Skeletal muscle cell (primary cell): ENCODE measurements around the gene MICALL2.

Source experiments
- DNase-seq: peaks from one replicate; pipeline ENCODE4 v3.0.0-alpha.2; 2010; ENCODE audit warnings: low read depth
- H3K4me3 ChIP-seq: 2 replicates; pipeline ENCODE4 v1.5.1; 2011; ENCODE audit warnings: low read depth, mild to moderate bottlenecking, control low read depth, low read length, moderate library complexity

Gene MICALL2

DNA sequence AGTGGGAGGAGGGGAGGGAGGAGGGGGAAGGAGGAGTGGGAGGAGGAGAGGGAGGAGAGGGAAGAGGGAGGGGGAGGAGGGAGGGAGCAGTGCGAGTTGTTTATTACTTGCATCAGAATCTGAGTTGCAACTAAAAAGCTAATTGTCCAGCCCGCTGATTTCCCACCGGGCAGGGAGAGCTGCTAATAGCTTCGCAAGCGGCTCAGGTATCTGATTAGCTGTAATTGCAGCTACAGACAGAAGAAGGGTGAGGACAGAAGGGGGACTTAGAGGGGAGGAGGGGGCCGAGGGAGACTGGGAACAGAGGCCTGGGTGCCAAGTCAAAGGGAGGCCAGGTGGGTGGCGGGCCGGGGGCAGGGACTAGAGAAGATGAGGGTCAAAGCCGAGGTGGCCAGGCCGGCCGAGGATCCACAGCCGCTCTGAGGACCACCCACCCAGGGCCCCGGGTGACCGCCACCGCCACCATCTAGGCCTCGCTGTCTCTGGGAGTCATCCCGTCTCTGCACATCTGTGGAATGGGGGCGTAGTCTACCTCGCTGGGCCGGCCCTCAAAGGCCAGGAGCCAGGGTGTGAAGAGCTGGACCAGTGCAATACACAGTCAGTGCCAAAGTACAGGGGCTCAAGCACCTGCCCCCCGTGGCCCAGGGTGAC, 54.2 kb downstream of the MICALL2 start:
- no peak overlapping the region for H3K4me3 ChIP-seq
- DNase-seq: no peak

DNA sequence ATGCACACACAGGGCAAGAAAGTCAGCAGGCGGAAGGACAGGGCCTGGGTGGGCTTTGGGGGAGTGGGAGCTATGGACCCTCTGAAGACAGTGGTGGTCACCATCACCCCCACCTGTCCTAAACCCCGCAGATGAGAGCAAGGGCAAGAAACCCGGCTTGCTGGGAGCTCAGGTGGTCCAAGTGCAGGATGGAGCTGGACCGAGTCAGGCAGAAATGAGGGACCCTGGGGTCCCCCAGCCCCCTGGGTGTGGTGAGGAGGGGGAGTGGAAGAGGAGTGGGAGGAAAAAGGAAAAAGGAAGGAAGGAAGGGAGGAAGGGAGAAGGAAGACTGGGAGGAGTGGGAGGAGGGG, 54.8 kb downstream of the MICALL2 start:
- no peak for DNase-seq

GRCh38 chr7:1403638-1404459, 55.4 kb downstream of the MICALL2 start:
- DNase-seq: no peak
- H3K4me3 ChIP-seq: no peak overlapping the region

More for the DNA sequence above, 54.8 kb downstream of the MICALL2 start:
- no peak overlapping the region for H3K4me3 ChIP-seq

DNA sequence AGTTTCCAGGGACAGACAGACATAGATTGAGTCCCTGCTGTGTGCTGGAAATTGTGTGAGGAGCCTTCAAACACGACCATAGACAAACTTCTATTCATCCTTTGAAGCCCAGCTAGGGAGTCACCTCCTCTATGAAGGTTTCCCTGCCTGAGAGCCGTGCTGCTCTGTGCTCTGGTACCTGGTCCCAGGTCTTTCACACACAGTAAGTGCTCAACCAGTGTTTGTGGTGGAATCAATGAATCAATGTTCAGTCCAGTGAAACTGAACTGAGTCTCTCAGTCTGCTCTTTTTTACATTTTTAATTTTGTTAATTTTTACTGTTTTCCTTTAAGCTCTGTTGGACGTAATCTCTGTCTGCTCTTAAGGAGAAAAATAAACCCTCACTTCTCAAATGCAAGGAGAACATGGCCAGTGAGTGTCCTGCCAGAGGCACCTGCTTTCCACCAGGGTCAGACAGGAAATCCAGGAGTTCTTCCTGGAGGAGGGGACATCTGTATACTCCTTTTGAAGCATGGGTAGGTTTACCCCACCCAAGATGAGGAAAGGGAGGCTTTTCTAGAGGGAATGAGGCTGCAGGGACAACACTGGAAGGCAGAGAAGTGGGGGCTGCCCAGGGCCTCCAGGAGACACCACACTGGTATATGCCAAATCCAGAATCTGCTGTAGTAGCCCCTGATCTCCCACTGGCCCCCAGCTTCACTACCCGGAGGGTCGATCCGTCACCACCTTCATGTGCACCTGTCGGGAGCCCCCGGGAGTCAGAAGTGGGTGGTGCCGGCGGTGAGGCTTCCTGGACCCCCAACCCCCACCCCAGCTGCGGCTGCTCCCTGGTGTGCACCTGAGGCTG, 56.3 kb downstream of the MICALL2 start:
- no peak for DNase-seq
- H3K4me3 ChIP-seq: no peak overlapping the region

DNA sequence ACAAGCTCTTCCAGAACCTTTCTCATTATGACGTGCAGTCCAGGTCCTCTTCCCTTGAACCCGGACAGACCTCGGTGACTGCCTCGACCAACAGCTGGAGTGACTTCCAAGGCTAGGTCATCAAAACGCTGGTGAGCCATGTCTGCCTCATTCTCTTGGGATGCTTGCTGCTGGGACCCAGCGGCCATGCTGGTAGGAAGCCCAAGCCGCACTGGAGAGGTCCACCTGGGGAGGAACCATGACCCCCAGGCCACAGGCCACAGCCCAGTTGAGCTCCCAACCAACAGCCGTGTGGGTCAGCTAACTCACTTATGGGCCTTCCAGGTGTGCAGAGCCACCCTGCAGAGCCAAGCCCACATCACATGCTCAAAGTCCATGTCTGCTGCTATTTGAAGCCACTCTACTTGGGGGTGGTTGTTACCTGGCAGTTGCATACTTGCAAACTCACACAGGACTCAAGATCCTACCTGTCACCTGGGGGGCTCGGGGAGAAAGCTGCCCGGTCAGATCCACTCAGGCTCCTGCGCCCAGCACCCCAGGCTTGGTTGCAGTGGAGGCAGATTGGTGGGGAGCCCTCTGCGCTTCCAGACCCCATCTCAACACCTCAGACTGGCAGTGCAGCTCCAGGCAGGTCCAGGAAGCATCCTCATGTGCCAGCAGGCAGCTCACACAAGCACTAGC, 57.0 kb downstream of the MICALL2 start:
- no peak overlapping the region for H3K4me3 ChIP-seq
- DNase-seq: no peak

- H3K4me3 ChIP-seq: no peak overlapping the region
- DNase-seq: no peak
These were observed 58.3 kb downstream of the MICALL2 start for GRCh38 chr7:1401011-1401410.

DNA sequence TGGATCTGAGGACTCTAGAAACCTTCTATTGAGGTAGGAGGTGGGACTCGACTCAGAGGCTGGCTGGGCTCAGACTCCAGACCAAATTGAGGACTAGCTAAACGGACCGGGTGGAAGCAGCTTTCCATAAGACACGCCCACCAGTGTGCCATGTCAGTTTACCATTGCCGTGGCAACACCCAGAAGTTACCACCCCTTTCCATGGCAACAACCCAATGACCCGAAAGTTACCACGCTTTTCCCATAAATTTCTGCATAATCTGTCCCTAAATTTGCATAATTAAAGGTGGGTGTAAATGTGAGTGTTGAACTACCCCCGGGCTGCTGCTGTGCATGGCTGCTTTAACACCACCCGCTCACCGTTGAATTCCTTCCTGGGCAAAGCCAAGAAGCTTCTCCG, 58.9 kb downstream of the MICALL2 start:
- H3K4me3 ChIP-seq: no peak overlapping the region
- no peak for DNase-seq

DNA sequence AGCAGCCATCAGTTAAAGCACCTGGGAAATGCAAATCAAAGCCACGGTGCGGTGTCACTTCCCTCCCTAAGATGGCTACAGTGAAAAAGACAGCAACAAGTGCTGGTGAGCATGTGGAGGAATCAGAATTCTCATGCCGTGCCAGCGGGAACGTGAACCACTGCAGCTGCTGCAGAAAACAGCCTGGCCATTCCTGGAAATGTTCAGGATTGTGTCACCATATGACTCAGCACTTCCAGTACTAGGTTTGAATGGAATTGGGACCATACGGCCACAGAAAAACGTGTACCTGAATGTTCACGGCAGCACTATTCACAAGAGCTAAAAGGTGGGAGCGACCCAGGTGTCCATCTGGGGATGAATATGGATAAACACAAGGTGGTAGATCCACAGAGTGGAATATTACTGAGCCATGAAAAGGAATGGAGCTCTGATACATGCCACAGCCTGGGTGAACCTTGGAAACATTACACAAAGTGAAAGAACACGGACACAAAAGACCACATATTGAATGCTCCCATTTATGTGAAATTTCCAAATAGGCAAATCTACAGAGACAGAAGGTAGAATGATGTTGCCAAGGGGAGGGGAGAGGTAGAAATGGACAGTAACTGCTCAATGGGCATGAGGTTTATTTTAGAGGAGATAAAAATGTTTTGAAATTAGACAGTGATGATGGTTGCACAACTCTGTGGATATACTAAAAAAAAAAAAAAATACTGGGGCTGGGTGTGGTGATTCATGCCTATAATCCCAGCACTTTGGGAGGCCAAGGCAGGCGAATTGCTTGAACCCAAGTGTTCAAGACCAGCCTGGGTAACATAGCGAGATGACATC, 61.6 kb downstream of the MICALL2 start:
- no peak for DNase-seq
- no peak overlapping the region for H3K4me3 ChIP-seq

DNA sequence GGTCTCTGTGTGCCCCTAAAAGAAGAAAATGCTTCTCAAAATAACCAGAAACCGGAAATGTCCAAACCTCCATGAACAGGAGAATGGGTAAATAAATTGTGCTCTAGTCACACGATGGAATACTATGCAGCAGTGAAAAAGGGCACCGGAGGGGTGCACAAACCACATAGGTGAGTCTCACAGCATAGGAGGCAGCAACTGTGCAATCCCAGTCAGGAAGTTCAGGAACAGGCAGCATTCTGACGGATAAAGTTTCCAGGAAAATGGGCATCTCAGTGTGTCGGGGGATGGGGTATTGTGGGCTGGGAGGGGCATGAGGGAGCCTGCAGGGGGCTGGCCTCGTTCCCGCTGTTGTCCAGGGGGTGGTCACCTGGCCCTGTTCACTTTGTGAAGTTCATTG, 63.1 kb downstream of the MICALL2 start:
- no peak for DNase-seq
- H3K4me3 ChIP-seq: no peak overlapping the region

DNA sequence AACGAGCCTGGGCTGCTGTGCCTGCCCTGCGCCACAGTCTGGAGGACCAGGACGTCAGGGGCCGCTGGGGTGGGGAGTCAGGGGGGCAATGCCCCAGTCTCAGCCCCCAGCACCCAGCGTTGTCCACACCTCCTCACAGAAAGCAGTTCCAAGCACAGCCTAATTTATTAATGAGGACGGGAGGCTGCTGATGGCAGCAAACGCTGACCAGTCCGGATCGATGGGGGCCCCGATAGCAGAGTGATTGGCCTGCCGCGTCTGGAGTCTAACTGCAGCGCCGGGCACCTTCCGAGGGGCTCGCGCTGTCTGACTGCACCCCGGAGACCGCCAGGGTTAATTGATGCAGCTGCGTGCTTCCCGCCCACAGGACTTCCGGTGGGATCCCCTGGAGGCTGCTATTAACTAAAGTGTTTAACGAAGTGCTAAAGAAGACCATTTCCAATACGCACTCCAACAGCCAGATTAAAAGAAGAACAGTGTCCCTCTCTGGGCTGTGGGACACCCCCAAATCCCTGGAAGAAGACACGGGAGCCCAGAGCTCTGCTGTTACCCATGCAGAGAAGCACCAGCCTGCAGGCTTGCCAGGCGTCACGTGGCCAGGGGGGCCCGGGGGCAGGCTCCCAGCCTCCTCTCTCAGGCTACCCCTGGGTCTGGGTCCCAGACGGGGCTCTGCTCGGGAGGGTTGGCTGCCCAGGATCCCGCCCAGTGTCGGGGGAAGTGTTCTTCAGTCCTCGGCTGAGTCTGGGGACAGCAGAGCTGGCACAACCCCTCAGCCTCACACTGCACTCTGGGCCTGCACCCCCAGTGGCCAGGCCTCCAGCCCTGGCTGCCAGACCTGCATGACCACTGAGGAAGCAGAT, 63.8 kb downstream of the MICALL2 start:
- DNase-seq: no peak
- H3K4me3 ChIP-seq: no peak overlapping the region

- H3K4me3 ChIP-seq: no peak overlapping the region
- DNase-seq: no peak
These were observed 64.9 kb downstream of the MICALL2 start for GRCh38 chr7:1394371-1394770.

DNA sequence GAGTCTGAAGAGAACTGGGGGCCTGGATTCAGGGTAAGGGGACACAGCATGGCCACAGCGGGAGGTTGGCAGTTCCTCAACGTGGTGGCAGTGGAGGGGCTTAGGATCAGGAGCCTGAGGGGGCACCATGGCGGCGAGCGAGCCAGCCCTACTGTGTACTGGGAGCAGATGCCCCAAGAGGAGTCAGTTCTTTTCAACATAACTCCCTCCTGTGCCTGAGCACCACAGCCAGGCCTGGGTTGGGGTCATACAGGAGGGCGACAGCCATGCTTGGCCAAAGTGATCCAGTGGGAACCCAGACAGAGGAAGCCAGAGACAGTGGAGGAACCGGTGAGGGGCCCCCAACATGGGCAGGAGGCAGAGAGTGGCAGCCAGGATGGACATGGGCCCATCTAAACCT, 65.8 kb downstream of the MICALL2 start:
- no peak overlapping the region for H3K4me3 ChIP-seq
- no peak for DNase-seq

- no peak for DNase-seq
- no peak overlapping the region for H3K4me3 ChIP-seq
These were observed 66.7 kb downstream of the MICALL2 start for GRCh38 chr7:1392556-1392955.

DNA sequence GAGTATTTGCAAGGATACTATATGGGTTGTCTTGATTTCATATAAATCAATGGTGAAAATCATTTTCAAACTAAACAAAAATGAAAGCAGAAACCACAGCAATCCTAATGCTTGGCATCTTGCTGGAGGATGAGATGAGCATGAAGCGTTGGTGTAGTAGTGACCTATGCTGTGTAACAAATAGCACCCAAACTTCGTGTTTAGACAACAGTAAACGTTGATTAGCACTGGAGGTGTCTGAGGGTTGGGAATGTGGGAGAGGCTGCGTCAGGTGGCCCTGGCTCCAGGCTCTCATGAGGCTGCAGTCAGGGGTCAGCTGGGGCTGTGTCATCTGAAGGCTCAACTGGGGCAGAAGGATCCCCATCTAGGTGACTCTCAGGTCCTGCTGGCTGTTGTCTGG, 67.8 kb downstream of the MICALL2 start:
- no peak for DNase-seq
- H3K4me3 ChIP-seq: no peak overlapping the region

DNA sequence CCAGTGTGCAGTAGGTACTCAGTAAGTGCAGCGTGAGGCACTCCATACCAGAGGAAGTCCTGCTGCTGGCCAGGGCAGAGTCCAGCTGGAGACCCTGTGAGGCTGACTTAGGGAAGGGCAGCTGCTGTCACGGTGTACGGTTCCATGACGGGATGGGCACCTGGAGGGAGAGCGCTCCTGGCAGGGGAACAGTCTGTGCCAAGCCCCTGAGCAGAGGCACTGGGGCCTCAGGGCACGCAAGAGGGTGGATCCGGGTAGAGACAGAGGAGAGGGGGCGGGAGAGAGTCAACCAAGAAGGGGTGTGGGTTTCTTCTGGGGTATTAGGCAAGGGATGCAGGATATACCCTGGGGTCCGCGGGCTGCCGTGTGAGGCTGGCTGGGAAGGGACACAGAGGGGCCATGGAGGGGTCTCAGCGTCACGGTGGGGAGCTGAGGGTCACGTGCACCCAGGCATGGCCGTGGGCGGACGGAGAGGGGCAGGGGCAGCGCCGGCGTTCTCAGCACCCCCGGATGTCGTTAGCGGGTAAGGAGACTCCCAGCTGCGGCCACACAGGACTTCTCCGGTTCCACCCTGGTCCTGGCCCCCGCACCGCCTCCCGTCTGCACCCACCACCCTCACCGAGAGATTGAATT, 70.5 kb downstream of the MICALL2 start:
- DNase-seq: no peak
- H3K4me3 ChIP-seq: no peak overlapping the region

- no peak overlapping the region for H3K4me3 ChIP-seq
- DNase-seq: no peak
These were observed 71.1 kb downstream of the MICALL2 start for GRCh38 chr7:1388021-1388702.

DNA sequence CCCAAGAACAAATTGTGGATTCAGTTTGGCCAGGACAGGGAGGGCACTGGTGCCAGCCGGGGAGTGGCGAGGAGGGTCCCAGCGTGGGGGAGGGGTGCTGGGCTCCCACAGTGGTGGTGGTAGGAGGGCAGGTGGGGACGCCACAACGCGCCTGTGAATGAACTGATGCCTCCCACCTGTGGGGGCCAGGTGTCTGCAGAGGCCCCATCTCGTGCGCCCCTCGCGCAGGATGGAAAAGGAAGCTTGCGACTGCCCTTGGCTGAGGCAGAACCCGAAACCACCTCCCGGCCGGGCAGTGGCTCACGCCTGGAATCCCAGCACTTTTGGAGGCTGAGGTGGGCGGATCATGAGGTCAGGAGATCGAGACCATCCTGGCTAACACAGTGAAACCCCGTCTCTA, 72.0 kb downstream of the MICALL2 start:
- no peak for DNase-seq

More for the DNA sequence above, 72.0 kb downstream of the MICALL2 start:
- no peak overlapping the region for H3K4me3 ChIP-seq
